Stromal cell of bone marrow (primary cell): ENCODE data around the gene MYL5.

Experiments used
- DNase-seq: peaks from one replicate; pipeline ENCODE4 v3.0.0-alpha.2; 2012; ENCODE audit warnings: low read depth

Gene MYL5

DNA sequence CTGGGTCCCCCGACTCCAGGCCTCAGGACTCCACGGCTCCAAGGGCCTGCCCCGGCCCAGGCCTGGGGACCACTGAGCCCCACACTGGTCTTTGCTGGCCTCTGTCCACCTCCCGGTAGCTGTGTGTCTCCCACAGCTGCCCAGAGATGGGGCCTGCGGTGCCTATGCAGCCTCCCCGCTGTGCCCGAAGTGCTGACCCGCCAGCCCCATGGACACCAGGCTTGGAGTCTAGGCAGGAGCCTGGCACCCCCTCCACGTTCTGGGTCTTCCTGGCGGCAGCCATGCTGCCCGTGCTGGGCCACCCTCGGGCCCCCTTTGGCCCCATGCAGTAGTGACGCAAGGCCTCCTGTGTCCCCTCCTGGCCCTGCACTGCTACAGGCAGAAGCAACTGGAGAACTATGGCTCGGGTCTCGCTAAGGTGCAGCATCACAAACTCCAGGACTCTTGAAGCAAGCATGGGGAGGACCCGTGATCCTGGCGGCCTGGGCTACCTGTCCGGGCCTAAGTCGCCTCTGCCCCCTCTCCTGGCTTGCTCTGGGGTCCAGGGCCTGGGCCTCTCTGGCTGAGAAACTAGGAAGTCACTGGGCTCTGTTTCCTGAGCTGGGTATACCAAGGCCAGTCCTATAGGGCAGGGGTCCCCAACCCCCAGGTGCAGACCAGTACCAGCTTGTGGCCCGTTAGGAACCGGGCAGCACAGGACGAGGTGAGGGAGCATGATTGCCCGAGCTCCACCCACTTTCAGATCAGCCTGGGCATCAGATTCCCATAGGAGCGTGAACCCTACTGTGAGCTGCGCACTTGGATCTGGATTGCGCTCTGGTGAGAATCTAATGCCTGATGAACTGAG lies 917 bp downstream of the MYL5 start:
- DNase-seq = no peak

DNA sequence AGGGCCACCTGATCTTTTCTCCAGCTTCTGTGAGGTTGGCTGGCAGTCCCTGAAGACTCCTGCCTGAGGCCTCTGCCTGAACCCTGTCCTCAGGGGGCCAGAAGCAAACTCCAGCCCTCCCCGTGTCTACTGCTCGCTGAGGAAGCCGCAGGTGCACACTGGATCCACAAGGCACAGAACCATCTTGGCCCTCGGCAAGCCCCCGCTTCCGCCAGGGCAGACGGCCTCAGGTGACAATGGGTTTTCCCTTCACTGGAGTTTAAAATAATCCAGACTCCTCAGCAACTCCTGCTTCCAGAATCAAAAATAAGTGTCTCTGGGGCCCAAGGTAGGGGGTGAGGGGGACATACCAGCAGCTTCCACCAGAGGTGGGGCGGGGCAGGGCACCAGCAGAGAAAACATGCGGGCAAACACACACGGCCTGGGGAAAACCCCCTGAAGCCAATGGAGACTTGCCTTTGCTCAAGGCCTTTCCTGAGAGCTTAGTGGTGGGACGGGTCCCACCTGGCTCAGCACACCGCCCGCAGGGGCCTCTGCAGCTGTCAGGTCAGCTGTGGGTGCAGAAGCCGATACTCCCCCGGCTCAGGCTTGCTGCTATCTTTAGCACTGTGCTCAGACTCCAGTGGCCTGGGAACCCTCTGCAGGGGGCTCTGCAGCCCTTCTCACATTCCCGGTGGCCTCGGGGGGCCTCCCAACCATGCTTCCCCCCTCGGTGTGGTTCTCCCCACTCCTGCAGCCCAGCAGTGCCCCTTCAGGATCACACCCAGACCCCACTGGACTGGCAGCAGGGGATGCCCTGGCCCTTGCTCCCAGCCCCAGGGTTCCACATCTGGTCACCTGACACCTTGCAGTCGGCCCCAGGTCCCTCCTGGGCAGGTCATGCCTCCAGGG lies 1.9 kb downstream of the MYL5 start:
- DNase-seq = no peak

GRCh38 chr4:676871-677235 lies 2.5 kb downstream of the MYL5 start:
- no peak for DNase-seq

- DNase-seq = no peak
These were observed 3.3 kb downstream of the MYL5 start for GRCh38 chr4:677431-678293.

DNA sequence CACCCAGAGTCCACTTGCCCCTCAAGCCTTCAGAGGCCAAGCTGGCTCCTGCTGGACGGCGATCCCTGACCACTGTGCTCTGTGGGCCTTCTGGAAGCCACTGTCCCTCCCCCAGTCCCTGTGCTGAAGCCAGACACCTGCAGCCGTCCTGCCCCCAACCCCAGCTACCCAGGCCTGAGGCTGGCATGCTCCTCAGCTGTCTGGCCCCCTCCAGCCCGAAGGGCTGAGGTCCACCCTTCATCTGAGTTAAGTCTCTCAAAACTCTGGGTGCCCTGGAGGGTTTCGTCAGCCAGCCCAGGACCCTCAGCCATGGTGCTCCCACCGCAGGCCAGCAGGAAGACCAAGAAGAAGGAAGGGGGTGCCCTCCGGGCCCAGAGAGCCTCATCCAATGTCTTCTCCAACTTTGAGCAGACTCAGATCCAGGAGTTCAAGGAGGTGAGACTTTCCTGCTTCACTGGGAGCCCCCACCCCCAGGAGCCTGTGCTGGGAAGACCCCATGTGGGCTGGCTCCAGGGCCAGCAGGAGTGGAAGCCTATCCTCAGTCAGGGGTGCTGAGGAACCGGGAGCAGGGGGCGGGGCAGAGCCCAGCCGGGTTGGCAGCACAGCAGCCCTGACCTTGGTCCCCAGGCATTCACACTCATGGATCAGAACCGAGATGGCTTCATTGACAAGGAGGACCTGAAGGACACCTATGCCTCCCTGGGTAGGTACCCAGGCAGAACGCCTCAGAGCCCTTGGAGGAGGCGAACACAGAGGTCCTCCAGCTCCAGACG lies 4.2 kb downstream of the MYL5 start:
- DNase-seq = no peak

DNA sequence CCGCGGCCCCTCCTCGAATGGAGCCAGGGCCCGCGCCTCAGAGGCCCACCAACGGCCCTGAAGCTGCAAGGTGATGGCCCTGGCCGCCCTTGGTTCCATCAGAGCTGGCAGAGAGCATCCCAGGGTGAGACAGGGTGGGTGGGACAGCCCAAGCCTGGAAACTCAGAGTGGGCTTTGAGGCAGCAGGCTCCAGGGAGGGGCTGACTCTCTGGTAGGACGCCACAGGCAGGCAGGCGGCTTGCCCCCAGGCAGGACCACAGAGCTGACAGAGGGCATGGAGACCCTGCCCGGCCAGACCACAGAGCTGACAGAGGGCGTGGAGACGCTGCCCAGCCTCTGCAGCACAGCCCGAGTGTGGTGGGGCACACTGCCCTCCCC lies 4.8 kb downstream of the MYL5 start:
- DNase-seq = no peak

- no peak for DNase-seq
These were observed 5.3 kb downstream of the MYL5 start for GRCh38 chr4:679629-680028.

GRCh38 chr4:680091-680490 lies 5.7 kb downstream of the MYL5 start:
- no peak for DNase-seq

DNA sequence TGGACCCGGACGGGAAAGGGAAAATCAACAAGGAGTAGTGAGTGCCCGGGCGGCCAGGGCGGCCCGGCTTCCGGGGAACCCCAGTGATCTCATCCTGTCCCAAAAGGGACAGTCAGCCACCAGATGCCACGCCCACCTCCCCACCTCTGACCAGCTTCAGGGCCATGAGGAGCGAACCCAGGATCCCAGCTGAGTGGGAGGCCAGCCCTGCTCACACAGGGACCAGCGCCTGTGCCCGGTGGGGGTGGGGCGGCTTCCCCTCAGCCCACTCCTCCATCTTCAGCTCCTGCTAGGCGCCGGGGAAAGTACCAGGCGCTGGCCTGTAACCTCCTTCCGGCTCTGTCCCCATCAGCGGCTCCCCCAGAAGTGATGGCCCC lies 6.2 kb downstream of the MYL5 start:
- no peak for DNase-seq

DNA sequence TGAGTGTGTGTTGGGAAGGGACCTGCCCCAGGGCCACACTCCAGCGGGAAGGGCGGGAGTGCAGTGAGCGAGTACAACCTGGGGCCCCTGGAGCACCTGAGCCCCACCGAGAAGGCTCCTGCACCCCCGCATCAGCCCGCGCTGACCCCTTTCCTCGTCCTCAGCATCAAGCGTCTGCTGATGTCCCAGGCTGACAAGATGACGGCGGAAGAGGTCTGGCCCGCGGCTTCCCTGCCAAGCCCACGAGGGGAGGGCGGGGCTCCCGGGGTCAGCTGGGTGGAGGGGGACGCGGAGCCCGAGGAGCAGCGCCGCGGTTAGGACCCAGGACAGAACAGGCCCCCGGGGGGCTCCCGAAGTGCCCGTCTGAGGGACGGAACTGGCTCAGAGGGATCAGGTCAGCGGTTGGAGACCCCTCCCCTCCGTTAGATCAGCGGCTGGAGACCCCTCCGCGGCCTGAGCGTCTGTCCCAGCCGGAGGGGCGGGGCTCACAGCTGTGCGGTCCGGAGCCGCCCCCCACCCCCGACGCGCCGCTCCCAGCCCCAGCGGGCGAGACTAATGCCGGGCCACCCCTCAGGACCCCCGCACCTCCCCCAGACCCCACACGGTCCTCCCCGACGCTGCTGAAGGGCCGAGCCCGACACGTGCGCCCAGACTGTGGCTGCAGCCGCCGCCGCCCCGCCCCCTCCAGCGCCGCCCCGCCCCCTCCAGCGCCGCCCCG lies 6.7 kb downstream of the MYL5 start:
- DNase-seq = no peak

- DNase-seq = no peak
These were observed 7.6 kb downstream of the MYL5 start for GRCh38 chr4:681736-682451.

DNA sequence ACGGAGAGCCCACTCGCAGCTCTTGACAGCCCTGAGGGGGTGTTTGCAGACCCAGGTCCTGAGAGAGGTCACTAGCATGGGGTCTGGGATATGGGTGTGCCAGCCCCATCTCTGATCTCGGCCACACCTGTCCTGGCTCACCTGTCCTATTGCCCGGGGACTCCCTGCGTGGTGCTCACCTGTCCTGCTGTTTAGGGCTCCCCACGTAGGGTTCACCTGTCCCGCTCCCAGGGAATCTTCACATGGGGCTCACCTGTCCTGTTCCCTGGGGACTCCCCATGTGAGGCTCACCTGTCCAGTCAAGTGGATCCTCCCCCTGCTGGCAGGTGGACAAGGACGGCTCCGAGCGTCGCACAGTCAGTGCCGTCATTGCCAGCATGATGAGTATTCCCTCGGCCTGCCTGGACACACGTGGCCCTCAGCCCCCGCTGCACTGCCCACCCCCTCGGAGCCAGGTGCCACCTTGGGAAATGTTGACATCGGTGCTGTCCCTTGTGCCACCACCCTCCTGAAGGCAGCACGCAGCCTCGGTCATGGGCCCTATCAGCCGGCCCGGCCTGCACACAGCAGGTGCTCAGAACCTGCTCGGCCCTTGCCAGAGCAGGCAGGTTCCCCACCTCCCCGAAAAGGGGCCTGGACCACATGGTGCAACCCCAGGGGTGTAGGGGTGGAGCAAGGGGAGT lies 8.3 kb downstream of the MYL5 start:
- DNase-seq = no peak

GRCh38 chr4:683247-683897 lies 9.0 kb downstream of the MYL5 start:
- no peak for DNase-seq

DNA sequence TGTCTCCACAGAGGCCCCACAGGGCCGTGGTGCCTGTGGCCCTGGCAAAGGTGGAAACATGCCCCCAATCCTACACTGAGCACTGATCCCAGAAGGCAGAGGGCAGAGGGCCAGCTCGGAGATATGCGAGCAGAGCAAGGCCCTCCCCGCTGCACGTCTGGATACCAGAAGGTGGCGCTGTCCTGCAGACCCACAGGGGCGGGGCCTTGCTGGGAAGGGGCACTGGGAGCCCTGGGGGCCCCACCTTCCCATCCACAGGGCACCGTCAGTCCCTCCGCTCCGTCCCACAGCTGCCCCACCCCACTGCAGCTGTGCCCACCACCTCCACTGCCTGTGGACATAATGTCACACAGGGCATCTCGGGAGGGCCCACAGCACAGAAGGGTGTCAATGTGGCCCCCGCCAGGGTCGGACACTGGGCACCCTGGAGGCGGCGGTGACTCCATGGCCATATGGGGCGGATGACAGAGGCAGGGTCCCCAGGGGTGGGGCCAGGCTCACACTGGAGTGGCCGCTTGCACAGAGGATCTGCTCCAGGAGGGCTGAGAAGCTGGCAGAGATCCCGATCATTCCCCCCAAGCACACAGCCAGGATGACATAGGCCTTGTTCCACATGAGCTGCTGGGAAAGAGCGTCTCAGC lies 9.8 kb downstream of the MYL5 start:
- peak; percentile 25 for DNase-seq

GRCh38 chr4:684623-685327 lies 10.4 kb downstream of the MYL5 start:
- DNase-seq = no peak

- no peak for DNase-seq
These were observed 11.5 kb downstream of the MYL5 start for GRCh38 chr4:685679-686412.

GRCh38 chr4:686413-687040 lies 12.2 kb downstream of the MYL5 start:
- no peak for DNase-seq
